ENCODE data around the gene ACAP2.
"Not testable (repeated sequence)": the region's sequence is repeated elsewhere in the genome, so short reads cannot be mapped to it uniquely, and the experiment has no call there.

The ACAP2 gene

DNA sequence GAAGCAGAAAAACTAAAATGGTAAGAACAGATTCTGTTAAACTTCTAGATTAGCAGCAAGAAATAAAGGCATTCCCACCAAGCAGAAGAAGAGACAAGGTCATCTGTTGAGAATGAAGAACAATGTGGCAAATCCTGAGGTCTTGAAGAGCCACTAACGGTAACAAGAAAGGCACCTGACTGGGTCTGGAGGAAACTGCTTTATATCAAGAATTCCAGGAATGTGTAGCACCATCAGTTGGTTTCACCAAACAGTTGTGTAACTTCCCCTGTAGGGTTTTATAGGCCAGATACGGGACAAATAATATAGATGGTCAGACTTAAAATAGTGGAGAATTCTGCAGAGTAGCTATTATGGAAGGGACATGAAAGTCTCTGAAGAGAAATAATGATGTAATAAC lies 57.3 kb downstream of the ACAP2 start:
- TF ChIP-seq, protein P1, sequence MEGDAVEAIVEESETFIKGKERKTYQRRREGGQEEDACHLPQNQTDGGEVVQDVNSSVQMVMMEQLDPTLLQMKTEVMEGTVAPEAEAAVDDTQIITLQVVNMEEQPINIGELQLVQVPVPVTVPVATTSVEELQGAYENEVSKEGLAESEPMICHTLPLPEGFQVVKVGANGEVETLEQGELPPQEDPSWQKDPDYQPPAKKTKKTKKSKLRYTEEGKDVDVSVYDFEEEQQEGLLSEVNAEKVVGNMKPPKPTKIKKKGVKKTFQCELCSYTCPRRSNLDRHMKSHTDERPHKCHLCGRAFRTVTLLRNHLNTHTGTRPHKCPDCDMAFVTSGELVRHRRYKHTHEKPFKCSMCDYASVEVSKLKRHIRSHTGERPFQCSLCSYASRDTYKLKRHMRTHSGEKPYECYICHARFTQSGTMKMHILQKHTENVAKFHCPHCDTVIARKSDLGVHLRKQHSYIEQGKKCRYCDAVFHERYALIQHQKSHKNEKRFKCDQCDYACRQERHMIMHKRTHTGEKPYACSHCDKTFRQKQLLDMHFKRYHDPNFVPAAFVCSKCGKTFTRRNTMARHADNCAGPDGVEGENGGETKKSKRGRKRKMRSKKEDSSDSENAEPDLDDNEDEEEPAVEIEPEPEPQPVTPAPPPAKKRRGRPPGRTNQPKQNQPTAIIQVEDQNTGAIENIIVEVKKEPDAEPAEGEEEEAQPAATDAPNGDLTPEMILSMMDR (IDR thresholded peaks at IDR 0.05; ENCODE audit: low read depth, low read length): no peak
- no peak for DNase-seq (ENCODE audit: extremely low read depth, low read depth)

DNA sequence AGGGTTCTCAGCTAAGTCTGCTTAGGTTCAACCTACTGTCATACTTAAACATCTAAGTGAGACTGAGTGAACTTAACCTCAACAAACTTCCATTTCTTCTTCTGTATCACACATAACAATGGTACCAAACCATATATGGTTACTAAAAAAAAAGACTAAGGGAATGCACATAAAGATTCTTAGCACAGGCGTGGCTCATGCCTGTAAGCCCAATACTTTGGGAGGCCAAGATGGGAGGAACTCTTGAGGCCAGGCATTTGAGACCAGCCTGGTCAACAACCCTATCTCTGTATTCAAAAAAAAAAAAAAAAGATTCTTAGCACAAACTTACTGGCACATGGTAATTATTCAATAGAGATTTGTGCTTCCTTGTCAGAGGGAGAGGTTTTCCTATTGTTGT lies 57.9 kb downstream of the ACAP2 start:
- TF ChIP-seq, protein P1 (IDR thresholded peaks at IDR 0.05; ENCODE audit: low read depth, low read length): no peak

DNA sequence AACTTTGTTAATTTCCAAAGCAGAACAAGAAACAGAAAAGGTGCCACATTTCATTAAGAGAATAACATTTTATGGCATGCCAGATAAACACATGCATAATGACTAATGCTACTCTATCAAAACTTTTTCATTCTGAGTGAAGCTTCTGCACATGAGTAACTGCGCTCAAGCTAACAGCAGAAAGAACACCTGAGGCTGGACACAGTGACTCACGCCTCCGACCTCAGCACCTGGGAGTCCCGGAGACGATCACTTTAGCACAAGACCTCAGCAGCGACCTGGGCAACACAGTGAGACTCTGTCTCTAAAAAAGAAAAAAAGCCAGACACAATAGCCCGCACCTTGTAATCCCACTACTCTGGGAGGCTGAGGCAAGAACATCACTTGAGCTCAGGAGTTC lies 70.6 kb downstream of the ACAP2 start:
- DNase-seq (ENCODE audit: extremely low read depth, low read depth): no peak
- TF ChIP-seq, protein P1 (IDR thresholded peaks at IDR 0.05; ENCODE audit: low read depth, low read length): no peak

More for the DNA sequence above, 57.9 kb downstream of the ACAP2 start:
- no peak for DNase-seq (ENCODE audit: extremely low read depth, low read depth)

DNA sequence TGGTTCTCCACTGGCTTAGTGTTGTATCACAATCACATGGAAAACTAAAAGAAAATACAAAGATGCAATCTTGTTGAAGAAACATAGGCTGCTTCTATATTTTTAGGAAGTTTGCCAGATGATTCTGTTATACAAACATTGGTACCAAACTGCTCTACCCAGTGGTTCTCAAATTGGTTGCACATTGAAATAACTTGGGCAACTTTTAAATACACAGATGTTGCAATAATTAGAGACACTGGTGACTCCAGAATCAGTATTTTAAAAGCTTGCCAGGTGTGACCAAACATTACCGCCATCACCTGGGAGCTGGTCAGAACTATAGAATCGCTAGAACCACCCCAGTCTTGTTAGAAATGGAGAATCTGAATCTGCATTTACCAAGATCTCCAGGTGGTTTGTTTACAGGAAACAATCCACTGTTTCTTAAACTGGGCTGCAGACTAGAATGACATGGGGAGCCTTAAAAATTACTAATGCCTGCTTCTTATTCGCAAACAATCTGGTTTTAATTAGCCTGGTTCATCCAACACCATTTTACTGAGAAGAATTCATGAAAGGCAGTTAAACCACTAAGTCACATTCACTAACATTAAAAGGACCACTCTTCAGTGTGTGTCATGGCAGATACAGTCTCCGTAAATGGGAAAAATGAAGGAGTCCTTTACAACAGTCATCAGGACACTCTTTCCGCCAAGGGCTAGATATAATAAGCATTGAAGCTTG lies 76.5 kb downstream of the ACAP2 start:
- peak; percentile 32 for DNase-seq (ENCODE audit: extremely low read depth, low read depth)
- TF ChIP-seq, protein P1 (IDR thresholded peaks at IDR 0.05; ENCODE audit: low read depth, low read length): no peak

DNA sequence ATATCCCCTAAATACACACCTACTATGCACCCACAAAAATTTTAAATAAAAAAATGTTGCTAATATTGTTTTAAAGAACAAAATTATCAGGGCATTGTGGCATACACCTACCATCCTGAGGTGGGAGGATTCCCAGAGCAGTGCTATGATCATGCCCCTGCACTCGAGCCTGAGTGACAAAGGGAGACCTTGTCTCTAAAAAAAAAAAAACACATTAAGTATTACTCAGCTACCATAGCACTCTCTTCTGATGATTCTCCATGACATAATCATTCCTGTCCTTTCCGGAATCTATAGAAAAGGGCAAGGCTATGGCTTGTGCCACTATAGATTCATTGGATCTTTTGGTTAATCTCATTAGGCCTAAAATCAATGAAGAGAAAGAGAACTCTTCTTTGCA lies 77.4 kb downstream of the ACAP2 start:
- DNase-seq (ENCODE audit: extremely low read depth, low read depth): no peak
- TF ChIP-seq, protein P1 (IDR thresholded peaks at IDR 0.05; ENCODE audit: low read depth, low read length): no peak

DNA sequence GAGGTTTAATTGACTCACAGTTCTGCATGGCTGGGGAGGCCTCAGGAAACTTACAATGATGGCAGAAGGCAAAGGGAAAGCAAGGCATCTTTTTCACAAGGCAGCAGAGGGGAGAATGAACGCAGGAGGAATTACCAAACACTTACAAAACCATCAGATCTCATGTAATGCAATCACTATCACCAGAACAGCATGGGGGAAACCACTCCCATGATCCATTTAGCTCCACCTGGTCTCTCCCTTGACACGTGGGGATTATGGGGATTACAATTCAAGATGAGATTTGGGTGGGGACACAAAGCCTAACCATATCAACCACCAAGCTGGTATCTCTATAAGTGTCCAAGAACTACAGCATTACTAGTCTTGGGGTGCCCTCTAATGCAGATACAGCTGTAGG lies 85.0 kb downstream of the ACAP2 start:
- not testable (repeated sequence) for DNase-seq (ENCODE audit: extremely low read depth, low read depth)

DNA sequence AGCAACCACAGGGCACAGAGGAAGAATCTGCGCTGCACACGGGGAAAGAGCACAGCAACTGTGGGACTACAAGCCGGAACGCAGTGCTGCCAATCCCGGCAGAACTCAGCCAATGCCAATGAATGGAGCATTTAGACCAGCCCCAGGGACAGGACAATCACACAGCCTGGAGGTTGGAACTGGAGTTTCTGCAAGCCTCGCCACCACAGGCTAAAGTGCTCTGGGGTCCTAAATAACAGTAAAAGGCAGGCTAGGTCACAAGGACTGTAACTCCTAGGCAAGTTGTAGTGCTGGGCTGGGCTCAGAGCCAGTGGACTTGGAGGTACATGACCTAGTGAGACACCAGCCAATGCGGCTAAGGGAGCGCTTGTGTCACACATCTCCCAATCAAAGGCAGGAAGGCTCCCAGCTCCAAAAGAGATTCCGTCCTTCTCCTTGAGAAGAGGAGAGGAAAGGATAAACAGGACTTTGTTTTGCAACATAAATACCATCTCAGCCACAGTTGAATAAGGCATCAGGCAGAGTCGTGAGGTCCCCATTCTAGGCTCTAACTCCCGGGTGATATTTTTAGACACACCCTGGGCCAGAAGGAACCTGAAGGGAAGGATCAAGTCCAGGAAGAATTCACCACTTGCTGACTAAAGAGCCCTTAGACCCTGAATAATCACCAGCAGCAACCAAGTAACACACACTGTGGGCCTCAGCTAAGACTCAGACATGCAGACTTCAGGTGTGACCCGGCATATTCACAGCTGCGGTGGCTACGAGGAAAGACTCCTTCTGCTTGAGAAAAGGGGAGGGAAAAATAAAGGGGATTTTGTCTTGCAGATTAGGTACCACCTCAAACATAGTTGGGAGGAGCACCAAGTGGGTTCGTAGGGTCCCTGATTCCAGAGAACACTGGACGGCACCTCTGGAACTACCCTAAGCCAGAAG lies 86.4 kb downstream of the ACAP2 start:
- DNase-seq (ENCODE audit: extremely low read depth, low read depth): no peak
- TF ChIP-seq, protein P1 (IDR thresholded peaks at IDR 0.05; ENCODE audit: low read depth, low read length): no peak

DNA sequence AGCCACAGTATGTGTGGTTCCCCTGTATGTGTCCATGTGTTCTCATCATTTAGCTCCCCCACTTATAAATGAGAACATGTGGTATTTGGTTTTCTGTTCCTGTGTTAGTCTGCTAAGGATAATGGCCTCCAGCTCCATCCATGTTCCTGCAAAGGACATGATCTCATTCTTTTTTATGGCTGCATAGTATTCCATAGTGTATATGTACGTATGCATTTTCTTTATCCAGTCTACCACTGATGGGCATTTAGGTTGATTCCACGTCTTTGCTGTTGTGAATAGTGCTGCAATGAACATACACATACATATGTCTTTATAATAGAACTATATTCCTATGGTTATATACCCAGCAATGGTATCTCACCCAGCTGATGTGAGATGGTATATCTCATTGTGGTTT lies 88.8 kb downstream of the ACAP2 start:
- not testable (repeated sequence) for DNase-seq (ENCODE audit: extremely low read depth, low read depth)

Measured in AG09319 (cell line).